ENCODE data around the gene RTN4IP1.
"Not testable (repeated sequence)": the region's sequence is repeated elsewhere in the genome, so short reads cannot be mapped to it uniquely, and the experiment has no call there.

The RTN4IP1 gene

GRCh38 chr6:106627760-106628159 lies 1.5 kb downstream of the RTN4IP1 start:
- DNase-seq (ENCODE audit: low read depth in 2 of 2) = not testable (repeated sequence)

GRCh38 chr6:106626485-106626884 lies 2.8 kb downstream of the RTN4IP1 start:
- no peak for DNase-seq (ENCODE audit: low read depth in 2 of 2)

GRCh38 chr6:106623039-106623438 lies 6.3 kb downstream of the RTN4IP1 start:
- no peak for DNase-seq (ENCODE audit: low read depth in 2 of 2)

- no peak for DNase-seq (ENCODE audit: low read depth in 2 of 2)
Measured at GRCh38 chr6:106622412-106622811, 6.9 kb downstream of the RTN4IP1 start.

GRCh38 chr6:106620931-106621672 lies 8.2 kb downstream of the RTN4IP1 start:
- no peak for DNase-seq (ENCODE audit: low read depth in 2 of 2)

- no peak for DNase-seq (ENCODE audit: low read depth in 2 of 2)
Measured at GRCh38 chr6:106619223-106619622, 10.1 kb downstream of the RTN4IP1 start.

- no peak for DNase-seq (ENCODE audit: low read depth in 2 of 2)
Measured at GRCh38 chr6:106618324-106618723, 11.0 kb downstream of the RTN4IP1 start.

GRCh38 chr6:106617857-106618256 lies 11.4 kb downstream of the RTN4IP1 start:
- no peak for DNase-seq (ENCODE audit: low read depth in 2 of 2)

- no peak for DNase-seq (ENCODE audit: low read depth in 2 of 2)
Measured at GRCh38 chr6:106617302-106617701, 12.0 kb downstream of the RTN4IP1 start.

GRCh38 chr6:106614592-106615257 lies 14.6 kb downstream of the RTN4IP1 start:
- DNase-seq (ENCODE audit: low read depth in 2 of 2) = no peak

- no peak for DNase-seq (ENCODE audit: low read depth in 2 of 2)
Measured at GRCh38 chr6:106614166-106614565, 15.1 kb downstream of the RTN4IP1 start.

GRCh38 chr6:106613590-106613989 lies 15.7 kb downstream of the RTN4IP1 start:
- DNase-seq (ENCODE audit: low read depth in 2 of 2) = no peak

- no peak for DNase-seq (ENCODE audit: low read depth in 2 of 2)
Measured at GRCh38 chr6:106612671-106613416, 16.5 kb downstream of the RTN4IP1 start.

GRCh38 chr6:106611030-106611429 lies 18.3 kb downstream of the RTN4IP1 start:
- DNase-seq (ENCODE audit: low read depth in 2 of 2) = no peak

- no peak for DNase-seq (ENCODE audit: low read depth in 2 of 2)
Measured at GRCh38 chr6:106609699-106610098, 19.6 kb downstream of the RTN4IP1 start.

GRCh38 chr6:106608080-106608668 lies 21.1 kb downstream of the RTN4IP1 start:
- DNase-seq (ENCODE audit: low read depth in 2 of 2) = no peak

- no peak for DNase-seq (ENCODE audit: low read depth in 2 of 2)
Measured at GRCh38 chr6:106600329-106600728, 29.0 kb downstream of the RTN4IP1 start.

GRCh38 chr6:106599440-106599839 lies 29.9 kb downstream of the RTN4IP1 start:
- no peak for DNase-seq (ENCODE audit: low read depth in 2 of 2)

GRCh38 chr6:106591111-106591825 lies 38.0 kb downstream of the RTN4IP1 start:
- DNase-seq (ENCODE audit: low read depth in 2 of 2) = no peak

- DNase-seq (ENCODE audit: low read depth in 2 of 2) = not testable (repeated sequence)
Measured at GRCh38 chr6:106588937-106589336, 40.4 kb downstream of the RTN4IP1 start.

- DNase-seq (ENCODE audit: low read depth in 2 of 2) = no peak
Measured at GRCh38 chr6:106586815-106587415, 42.4 kb downstream of the RTN4IP1 start.
